AG09309 (cell line): ENCODE results near the gene MAP1S.
"Not testable (repeated sequence)": the region's sequence is repeated elsewhere in the genome, so short reads cannot be mapped to it uniquely, and the experiment has no call there.

Experiments used
- DNase-seq: peaks from one replicate; pipeline ENCODE4 v3.0.0-alpha.2; 2010; ENCODE audit warnings: low read depth
- H3K4me3 ChIP-seq: 2 replicates; pipeline ENCODE4 v1.5.1; 2011; ENCODE audit warnings: mild to moderate bottlenecking, low read depth, low read length, moderate library complexity; ENCODE audit not compliant: control insufficient read depth
- CTCF ChIP-seq: IDR thresholded peaks from 2 replicates; pipeline ENCODE4 v1.5.1; 2011; ENCODE audit warnings: mild to moderate bottlenecking, low read depth, low read length, inconsistent platforms; ENCODE audit not compliant: insufficient read depth, control insufficient read depth; ENCODE audit errors: missing control alignments

Gene MAP1S

DNA sequence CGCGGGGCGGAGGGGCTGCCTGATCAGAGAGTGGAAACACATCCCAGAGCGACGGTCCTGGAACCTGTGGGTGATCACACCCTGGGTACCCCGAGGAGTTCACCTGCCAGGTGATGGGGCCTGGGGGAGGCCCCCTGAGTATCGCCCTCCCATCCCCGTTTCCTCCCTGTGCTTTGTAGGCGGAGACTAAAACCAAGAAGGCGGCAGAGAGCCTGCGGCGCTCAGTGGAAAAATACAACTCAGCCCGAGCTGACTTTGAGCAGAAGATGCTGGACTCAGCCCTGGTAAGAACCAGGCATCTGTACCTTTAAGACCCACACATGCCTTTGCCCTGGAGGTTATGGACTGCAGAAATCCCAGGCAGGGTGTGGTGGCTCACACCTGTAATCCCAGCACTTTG is 51.3 kb downstream of the MAP1S start:
- H3K4me3 ChIP-seq: no peak overlapping the region
- DNase-seq: no peak
- TF ChIP-seq CTCF: no peak

- TF ChIP-seq CTCF: no peak
- DNase-seq: no peak
- H3K4me3 ChIP-seq: no peak overlapping the region
Observed at GRCh38 chr19:17772172-17772571, 52.9 kb downstream of the MAP1S start.

DNA sequence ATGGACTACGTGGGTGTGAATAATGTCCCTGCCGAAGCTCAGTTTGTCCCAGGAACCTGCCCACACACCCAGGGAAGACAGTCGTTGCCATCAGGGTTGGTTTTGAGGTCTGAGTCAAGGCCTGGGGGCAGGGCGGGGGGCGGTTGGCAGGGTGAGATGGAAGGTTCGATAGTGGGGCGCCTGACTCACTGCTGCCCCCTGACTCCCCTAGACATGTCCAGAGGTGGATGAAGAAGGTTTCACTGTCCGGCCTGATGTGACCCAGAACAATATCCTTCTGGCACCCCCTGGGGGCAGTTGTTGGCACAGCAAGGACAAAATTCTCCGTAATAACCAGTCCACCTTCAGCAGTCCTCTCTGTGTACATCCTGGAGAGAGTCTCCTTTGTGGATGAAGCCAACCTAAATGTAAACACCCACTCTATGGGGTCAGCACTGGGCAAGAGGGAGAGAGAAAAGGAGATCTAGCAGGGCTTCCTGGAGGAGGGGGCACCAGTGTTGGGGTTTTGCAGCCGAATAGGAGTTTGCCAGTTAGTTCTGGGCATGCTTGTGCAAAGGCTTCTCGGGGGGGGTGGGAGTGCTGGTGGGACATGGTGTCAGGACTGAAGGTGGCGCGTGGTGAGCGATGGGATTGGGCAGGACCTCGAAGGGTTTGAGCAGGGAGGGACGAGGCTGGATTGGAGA is 56.1 kb downstream of the MAP1S start:
- peak; percentile 76 for TF ChIP-seq CTCF
- no peak overlapping the region for H3K4me3 ChIP-seq
- DNase-seq: no peak

- no peak for DNase-seq
- no peak overlapping the region for H3K4me3 ChIP-seq
- no peak for TF ChIP-seq CTCF
Observed at GRCh38 chr19:17775991-17776803, 56.9 kb downstream of the MAP1S start.

DNA sequence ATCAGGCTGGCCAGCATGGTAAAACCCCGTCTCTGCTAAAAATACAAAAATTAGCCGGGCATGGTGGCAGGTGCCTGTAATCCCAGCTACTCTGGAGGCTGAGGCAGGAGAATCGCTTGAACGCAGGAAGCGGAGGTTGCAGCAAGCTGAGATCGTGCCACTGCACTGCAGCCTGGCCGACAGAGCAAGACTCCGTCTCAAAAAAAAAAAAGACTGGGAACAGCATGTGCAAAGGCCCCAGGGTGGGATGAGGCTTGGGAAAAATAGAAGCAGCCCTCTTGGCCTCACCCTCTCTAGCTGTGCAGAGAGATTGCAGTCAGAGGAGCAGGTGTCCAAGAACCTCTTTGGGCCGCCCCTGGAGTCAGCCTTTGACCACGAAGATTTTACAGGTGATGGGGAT is 58.6 kb downstream of the MAP1S start:
- DNase-seq: not testable (repeated sequence)

GRCh38 chr19:17778251-17778967 is 59.1 kb downstream of the MAP1S start:
- TF ChIP-seq CTCF: no peak
- DNase-seq: no peak

More for the DNA sequence above, 58.6 kb downstream of the MAP1S start:
- H3K4me3 ChIP-seq: not testable (repeated sequence)

More at GRCh38 chr19:17778251-17778967, 59.1 kb downstream of the MAP1S start:
- no peak overlapping the region for H3K4me3 ChIP-seq
